IPS-NIHi11 (cell line): ENCODE data around the gene IFT27.
"Not testable (repeated sequence)": the region's sequence is repeated elsewhere in the genome, so short reads cannot be mapped to it uniquely, and the experiment has no call there.

Experiments used
- DNase-seq: peaks from one replicate; pipeline ENCODE4 v3.0.0; 2012; ENCODE audit warnings: mixed read lengths, low spot score

IFT27 gene

DNA sequence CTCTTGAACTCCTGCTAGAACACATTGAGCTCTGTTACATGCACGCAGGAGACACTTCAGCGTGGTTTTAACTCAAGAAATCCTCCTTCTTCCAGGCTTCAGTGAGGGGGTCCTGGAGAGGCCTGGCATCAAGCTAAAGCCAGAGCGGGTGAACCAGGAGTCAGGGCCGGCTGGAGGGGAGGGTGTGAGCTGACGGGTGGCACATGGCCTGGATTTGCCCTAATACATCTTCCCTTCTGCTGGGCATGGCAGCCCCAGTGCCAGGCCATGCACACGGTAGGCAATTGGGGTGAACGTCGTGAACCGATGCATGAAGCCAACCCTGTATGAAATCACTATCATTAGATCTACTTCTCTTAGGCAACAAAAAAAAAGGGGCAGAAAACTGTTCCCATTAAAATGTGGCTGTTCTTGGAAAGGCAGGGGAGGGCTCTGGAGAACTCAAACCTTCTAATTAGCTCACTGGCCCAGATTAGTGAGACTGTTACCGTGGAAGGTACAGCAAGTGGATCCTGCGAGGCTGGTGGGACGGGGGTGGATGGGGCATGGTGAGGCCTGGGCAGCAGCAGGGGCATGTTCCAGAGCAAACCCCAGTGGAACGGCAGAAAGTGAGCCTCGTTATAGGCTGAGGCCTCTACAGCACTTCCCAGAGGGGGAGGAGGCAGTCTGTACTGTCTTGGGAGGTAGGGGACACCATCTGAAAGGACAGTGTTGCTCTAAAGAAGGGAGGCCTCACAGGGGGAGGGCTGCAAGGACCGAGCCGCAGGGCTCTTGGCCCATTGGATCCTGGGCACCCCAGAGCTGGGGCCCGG lies 10.6 kb downstream of the IFT27 start:
- no peak for DNase-seq

DNA sequence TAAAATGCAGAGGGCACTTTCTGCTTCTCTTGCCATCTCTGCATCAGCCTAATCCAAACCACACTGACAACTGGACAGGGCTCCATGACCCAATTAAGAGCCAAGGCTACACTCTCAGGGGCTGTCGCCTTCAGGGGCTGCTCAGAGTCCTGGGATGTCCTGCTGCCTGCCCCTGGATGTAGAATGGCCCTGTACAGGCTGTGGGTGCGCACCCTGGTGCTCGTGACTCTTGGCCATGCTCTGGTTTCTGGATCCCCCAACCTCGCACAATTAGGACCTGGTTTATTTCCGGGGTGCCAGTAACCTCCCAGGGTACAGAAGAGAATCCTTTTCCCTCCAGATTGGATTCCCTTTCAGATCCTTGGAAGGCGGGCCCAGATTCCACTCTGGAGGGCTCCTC lies 11.3 kb downstream of the IFT27 start:
- DNase-seq: no peak

DNA sequence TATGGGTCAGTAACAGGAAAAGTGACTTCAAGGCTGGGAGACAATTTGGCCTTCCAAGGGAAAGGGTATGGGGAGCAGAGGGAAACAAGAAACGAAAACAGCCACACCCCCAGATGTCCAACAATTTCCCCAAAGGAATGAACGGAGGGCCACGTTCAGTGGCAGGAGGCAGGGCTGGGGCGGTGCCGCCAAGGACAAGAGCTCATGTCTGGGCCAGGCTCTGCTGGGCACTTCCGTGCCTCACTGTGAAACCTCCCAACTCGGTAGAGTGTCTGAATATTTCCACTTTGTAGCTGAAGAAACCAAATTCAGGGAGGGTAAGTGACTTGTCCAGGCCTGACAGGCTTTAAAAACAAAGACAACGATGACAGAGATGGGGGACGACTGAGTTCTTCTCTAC lies 11.9 kb downstream of the IFT27 start:
- no peak for DNase-seq

DNA sequence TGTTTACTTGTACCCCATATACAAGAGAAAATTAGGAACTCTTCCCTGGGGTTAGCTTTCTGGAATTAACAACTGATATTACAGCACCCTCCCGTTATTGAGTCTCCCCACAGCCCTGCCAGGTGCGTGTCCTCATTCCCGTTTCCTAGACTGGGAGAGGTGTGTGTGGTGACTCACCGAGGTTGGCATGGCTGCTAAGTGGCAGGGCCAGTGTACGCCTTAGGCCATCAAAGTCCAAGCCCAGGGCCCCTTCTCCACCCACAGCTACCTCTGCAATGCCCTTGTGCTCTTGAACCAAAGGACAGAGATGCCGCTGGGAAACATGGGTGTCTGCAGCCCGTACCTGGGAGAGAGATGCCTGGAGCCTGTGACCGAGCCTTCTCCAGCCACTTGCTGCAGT lies 12.3 kb downstream of the IFT27 start:
- DNase-seq: no peak

DNA sequence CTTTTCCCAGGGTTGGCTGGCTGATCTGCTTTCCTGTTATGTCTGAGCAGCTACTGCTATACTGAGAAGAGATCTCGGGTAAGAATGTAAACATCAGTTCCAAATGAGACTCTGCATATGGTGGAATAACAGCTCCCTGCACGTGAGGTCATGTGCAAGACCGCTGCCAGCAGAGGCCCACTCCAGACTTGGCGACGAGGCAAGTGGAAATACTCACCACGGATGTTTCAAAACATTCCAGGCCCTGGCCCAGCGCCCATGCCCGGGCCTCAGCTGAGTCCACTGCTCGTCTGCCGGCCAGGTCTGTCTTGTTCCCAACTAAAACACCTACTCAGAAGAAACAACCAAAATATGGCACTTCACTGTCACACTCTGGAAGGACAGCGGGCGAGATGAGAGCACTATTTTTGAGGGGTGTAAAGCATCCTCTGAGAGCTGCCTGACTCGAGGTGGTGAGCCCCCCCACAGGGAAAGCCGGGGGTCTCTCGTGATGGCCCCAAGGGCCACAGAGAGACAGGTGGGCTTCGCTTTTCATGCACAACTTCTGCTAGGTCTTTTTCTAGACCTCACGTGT lies 13.1 kb downstream of the IFT27 start:
- no peak for DNase-seq

DNA sequence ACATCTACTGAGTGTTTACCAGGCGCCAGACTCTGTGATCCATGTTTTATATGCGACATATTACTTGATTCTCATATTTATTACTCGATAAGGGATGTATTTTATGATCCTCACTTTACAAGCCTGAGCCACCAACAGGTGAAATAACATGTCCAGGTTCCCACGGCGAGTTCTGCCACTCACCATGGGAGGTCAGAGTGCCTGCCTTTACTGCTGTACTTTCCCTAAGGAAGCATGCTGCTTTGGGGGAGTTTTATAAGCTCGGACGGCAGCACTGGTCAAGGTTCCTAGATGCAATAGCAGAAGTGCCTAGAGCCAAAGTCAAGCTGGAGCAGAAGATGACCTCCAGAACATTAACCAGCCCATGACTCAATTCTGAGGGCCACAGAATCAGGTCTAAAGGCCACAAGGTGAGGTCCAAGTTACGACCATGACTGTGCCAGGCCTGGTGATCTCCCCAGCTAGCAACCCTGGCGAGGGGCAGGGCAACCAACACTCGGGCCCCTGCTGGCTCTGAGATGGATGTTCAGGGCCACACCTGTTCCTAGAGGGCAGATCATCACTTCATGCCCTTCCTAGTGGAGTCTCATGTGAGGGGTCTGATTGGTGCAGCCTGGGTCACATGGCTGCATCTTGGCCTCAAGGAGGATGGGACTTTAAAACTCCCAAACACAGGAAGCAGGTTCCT lies 14.2 kb downstream of the IFT27 start:
- DNase-seq: no peak

DNA sequence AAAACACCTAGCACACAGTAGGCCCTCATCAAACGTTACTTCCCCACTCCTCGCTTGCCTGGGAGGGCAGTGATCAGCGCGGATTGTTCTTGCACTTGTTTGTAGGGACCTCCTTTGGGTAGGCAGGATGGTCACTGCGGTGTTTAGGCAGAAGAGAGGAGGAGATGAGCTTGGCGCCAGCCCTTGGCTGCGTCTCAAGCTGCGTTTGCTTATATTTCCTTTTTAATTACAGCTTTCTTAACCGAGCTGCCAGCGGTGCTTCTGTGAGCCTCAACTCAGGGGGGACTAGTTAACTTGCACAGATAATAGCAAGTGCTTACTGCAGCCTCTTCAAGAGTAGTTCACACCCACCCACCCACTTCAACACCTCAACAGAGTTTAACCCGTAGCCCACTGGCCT lies 15.1 kb downstream of the IFT27 start:
- DNase-seq: no peak

DNA sequence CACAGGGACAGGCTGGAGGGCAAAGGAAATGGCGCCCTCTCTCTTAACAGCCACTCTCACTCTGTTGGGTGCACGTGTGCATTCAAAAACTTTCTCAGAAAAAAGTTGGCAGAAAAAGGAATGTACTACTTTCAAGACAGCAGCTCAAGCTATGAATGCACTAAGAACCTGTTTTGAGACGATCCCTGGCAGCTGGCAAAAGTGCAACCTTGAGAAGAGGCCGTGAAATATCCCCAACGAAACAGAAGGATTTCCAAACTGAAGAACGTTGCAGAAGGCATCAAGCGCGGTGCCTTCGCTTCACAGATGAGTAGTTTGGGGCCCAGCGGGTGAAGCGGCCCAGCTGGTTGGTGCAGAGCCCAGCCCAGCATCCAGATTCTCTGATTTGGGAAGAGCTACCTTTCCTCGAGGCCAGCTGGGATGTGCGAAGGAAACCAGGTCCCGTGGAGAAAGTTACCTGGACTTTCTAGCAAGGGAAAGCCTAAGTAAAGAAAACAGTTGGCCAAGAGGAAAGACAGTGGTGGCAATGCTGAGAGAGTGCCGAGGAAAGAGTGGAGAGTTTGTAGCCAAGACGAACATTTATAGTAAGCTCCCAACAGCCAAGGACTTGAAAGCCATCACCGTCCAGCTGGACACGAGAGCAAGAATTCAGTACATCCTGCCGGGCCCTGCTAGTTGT lies 16.3 kb downstream of the IFT27 start:
- no peak for DNase-seq

DNA sequence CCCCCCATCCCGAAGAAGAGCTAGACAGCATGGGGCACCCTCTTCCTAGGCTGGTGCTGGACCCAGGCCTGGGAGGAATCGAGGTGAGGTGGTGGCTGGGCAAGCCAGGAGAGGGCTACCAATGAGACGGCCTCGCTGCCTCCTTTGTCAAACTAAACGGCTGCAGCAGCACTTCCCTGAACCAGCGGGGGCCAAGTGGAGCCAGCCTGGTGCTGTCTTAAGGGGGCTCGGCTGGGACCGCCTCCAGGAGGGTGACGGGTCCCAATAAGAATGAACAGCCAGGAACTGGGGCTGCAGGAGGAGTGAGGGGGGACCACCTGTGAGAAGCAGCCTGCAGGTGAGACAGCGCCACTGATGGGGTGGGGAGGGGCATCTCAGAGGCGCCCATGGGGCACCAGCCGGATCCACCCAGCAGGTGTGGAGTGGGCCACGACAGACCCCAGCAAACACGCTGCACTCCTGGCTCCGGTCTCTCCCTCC lies 17.1 kb downstream of the IFT27 start:
- DNase-seq: no peak

DNA sequence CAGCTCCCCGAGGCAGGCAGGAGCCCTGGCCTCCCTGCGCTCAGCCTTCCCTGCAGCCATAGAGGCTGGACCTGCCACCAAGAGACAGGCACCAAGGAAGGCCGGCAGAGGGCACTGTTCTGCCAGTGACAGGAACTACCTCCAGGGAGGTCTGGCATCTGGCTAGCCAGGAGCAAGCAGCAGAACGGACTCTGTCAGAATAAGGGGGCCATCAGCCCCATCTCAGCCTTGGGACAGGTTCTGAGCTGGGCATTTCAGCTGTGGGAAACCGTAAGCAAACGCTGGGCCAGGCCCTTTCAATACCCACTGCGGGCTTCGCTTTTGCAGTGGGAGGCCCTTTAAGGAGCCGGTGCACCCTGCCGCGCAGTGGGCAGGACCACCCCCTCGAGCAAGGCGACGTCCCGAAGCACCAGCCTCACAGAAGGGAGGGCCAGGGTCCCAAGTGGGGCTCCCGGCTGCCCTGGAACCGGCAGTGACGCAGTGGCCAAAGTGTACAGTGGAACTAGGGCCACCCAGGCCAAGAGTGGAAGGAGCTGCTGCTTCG lies 18.2 kb downstream of the IFT27 start:
- peak; percentile 86 for DNase-seq

DNA sequence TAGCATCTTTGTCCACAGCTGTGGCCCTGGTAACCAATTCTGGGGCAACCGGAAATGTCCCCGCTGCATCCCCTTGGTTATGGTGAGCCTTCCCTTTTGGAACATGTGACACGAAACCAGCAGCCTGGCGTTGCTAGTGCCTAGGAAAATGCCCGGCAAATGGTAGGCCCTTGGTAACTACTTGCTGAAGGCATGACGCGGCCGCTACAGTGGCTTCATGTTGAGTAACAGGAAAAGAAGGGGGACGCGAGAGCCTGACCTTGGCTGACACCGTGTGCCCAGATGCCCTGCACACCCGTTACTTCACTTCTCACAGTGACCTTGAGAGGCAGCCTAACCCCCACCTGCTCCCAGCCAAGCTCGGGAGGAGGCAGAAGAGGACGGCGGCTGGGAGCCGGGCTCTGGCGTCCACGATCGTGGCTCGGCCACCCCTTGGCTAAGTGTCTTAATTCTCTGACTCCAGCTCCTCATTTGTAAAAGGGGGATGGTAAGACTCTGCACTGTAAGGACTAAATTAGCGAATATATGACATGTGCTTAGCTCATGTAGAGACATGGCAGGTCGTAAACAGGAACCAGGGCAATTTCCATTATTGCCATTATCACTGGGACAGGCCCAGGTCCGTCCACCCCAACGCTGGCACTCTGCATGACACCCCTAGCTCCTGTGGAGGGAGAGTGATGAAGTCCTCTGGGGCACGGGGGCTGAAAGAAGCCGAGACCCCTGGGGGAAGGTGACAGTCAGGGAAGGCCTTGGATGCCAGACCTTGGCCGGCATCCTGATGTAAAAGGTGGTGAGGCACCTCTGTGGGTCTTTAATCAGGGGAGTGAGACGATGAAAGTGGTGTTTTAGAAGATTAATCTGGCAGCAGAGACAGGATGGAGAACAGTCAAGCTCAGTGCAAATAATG lies 18.9 kb downstream of the IFT27 start:
- DNase-seq: no peak

DNA sequence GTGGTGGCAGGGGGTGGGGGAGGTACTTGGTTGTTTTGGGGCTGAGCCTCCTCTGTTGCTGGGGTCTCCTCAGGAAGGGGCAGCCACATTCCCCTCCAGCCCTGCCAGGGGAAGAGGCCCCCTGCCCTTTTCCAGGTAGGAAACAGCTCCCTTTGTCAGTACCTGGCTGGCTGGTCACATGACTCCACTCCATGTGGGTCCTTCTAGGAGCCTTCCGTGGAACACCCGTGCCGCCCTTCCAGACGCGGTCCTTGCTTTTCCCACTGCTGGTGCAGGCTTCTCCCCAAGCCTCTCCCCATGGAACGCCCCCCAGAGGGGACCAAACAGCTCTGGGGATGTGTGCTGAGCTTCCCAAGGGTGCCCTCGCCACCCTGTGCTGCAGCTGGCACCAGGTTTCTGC lies 19.9 kb downstream of the IFT27 start:
- DNase-seq: no peak

DNA sequence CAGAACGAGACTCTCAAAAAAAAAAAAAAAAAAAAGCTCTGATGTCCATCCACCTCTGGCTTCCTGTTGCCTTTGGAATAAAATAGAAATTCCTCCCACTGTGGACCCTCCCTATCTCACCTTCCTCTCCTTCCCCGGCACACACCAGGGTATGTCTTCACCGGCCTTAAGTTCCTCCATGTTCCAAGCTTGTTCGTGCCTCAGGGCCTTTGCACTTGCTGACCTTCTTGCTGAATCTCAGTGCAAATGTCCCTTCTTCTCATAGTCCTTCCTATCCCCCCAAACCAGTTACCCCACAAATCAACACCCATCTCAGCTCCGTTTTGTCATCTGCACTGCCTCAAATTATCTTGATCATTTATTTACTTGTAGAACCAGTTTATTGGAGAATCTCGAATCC lies 20.6 kb downstream of the IFT27 start:
- no peak for DNase-seq

DNA sequence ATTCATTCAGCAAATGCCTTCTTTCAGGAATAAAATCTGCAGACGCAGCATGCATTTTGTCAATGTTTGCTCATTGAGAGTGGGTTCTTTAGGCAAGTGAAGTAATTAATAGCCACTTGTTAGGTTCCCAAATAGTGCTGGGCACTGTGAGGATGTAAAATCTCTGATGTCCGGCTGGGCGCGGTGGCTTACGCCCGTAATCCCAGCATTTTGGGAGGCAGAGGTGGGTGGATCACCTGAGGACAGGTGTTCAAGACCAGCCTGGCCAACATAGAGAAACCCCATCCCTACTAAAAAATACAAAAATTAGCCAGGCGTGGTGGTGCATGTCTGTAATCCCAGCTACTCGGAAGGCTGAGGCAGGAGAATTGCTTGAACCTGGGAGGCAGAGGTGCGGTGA lies 21.0 kb downstream of the IFT27 start:
- not testable (repeated sequence) for DNase-seq

DNA sequence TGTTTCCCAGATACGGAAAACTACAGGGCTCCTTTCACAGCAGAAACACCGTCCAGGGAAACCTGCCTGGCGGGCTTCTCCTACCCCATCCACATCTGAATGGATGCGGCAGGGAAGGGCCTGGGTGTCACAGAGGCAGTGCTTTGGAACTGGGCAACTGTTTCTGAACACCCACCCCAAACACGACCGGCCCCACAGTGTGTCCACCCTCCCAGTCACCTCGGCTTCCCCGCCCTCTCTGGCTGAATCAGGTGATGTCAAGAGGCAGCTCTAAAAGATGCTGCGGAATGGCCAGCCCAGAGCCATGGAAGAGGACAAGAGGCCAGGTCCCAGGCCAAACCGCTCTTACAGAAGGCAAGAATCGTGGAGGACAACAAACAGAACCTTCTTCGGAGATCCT lies 22.0 kb downstream of the IFT27 start:
- DNase-seq: no peak

DNA sequence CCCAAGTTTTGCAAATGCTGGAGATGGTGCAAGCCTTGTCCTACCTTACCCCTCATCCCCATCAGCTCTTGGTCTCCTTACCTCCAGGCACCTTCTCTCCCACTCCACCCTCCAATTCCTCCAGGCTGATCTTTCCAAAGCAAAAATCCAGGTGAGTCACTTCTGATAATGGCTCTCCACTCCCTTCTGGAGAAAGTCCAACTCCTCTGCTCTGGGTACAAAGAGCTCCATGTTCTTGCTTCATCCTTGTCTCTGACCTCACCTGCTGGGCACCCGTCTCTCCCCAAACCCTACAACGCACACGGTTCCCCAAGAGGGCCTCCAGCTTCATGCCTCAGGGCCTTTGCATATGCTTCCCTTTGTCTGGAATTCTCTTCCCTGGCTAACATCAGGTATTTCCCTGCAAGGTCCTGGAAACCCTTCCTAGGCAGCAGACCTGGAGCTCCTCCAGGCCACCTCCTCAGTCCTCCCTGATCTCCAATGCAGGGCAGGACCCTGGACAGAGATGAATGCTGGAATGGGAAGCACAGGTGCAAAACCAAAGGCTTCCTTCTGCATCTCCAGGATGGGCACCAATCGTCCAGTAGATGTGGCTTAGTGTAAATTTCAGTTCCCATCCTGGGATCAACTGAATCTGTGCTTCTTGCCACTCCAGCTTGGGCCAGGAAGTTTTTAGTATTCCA lies 22.7 kb downstream of the IFT27 start:
- DNase-seq: peak; percentile 50

DNA sequence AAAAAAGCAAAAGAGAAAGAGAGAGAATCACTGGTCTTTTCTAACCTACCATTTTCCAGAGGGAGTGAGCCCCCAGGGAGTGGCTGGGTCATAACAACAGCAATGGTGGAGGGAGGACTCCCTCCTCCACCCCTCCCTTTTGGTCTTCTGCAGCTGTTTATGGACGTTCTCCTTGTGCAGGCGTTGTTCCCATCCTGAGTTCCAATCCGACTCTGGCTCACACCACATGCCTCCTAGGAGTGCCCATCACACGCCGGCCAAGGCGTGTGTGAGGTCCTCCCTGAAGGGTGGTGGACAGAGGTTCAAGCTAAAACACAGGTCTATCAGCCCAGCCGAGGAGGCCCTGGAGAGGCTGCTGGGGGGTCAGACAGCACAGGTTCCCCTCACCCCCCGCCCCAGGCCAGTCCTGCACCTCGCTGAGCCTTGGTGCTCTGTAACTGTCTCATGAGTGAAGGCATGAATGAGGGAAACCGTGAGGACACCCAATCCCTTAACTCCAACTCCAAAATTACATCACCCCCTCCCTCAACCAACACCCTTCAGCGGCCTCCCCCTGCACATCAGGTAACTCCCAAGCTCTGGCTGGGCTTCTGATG lies 29.4 kb downstream of the IFT27 start:
- no peak for DNase-seq

DNA sequence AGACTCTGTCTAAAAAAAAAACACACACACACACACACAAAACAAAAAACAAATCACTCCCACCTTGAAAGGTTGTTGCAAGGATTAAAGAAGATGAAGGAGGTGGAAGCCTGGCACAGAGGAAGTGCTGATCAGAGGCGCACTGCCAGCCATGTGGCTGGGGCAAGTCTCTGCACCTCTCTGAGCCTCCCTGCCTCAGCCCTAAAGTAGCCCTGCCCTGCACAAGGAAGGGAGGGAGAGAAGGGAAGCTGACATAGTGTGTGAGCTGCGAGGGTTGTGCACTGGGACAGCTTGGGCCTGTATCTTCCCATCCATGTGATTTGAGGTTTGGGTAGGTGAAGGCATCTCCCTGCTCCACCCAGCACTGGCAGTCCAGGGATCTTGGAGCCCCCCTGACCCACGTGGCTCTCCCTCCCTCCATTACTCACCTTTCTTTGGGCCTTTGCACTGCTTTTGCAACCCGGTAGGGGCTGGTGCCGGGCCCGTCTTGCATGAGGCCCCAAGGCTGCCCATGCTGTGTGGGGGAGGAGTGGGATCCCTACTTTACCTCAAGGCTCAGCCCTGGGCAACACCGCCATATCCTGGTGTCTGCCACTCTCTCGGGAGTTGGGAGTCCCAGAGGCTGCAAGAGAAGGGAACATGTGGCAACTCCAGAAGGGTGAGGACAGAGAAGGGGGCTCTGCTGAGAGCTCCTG lies 30.5 kb downstream of the IFT27 start:
- no peak for DNase-seq

DNA sequence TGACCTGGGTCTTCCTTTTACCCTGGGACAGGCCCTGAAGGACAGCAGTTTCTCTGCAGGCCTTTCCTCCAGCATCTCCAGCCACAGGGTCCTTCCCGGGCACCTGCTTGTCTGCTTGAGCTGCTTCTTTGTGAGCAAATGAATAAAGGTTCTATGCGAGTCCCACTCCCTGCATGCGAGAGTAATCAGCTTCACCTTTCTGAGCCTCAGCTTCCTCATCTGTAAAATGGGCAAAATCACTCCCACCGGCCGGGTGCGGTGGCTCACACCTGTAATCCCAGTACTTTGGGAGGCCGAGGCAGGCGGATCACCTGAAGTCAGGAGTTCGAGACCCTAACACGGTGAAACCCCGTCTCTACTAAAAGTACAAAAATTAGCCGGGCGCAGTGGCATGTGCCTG lies 31.1 kb downstream of the IFT27 start:
- no peak for DNase-seq

DNA sequence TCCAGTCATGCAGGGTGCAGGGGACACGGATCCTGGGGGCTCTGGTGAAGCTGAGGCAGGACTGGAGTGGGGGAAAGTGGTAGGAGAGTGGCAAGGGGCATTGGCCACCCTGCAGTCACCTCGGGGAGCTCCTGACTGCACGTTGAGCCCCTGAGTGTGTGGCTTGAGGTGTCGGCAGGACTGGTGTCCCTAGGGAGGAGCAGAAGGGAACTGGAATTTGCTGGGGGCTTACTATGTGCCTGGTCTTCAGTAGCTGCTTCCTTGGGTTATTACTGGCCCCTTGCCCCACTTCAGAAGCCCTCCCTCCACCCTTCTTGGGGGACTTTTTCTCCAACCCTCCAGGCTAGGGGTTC lies 31.5 kb downstream of the IFT27 start:
- no peak for DNase-seq
